ENCODE measurements around the gene FHAD1.
"Not testable (repeated sequence)": the region's sequence is repeated elsewhere in the genome, so short reads cannot be mapped to it uniquely, and the experiment has no call there.

FHAD1 gene

DNA sequence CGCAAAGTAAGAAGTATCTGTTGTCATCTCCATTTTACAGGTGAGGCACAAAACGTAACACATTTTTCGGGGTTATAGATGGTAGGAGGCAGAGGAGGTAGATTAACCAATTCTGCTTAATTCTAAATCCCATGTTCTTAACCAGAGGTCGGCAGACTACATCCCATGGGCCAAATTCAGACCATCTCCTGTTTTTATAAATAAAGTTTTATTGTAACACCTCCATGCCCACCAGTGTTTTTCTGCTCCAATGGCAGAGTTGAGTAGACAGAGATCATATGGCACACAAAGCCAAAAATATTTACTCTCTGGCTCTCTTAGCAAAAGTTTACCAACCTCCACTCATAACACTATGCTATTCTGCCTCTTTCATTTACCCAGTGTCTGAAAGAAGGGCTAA is 30.9 kb downstream of the FHAD1 start:
- DNase-seq = no peak

DNA sequence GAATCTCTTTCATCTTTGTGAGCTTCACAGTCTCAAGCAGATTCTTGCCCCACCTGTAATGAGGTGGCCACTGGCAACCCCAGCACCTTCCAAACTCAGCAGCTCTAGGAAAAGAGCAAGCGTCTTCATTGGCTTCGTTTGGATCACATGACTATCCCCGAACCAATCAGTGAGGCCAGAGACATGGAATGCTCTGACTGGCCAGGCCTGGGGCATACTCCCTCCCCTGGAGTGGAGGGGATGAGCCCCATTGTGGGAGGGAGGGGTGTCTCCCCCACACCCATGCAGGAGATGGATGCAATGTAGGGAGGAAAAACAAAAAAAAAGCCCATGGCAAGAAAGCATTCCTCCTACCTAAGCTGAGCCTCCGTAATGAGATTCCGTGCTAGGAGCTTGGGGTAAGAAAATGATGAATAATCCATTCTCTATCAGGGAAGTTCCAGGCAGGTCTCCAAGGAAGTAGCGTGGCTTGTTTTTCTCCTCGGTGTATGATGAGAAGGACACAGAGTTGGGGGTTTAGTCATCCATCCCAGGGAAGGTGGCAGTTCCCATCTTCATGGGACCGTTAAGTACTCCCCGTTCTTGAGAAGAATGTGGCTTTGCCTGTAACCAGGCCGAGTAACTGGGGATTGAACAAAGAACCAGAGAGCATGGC is 32.7 kb downstream of the FHAD1 start:
- DNase-seq = no peak

DNA sequence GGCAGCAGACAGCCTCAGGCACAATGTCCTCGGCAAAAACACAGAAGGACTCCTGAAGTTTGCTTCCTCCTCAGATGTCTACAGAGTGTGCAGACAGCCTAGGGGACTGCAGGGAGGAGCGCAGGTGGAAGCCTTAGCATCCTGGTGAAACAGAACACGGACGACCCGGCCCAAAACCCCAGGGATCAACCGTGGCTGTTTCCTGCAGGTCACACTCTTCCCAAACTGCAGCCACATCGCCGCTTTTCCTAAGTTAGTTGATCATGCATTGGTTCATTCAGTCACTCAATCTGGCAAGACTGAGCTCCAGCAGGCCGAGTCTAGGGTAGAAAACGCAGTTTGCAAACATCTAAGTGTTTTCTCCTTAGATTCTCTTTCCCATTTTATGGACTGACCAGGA is 33.4 kb downstream of the FHAD1 start:
- no peak for DNase-seq

DNA sequence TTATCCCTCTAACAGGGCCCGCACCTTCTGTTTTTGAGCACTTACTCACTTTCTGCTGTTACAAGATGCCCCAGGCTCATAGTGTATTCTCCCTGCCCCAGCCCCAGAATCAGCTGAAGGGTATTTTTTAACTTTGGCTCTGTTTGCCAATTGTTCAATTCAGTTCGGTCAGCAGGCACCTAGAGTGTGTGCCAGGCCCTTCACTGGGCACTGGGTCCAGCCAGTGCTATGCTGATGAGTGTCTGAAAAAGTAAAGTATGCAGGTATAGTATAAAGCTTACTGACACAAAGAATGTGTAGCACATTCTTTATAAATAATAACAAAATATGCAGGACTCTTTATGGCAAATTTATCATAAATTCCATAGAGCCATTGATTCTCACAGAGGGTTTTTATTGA is 35.0 kb downstream of the FHAD1 start:
- DNase-seq = no peak

DNA sequence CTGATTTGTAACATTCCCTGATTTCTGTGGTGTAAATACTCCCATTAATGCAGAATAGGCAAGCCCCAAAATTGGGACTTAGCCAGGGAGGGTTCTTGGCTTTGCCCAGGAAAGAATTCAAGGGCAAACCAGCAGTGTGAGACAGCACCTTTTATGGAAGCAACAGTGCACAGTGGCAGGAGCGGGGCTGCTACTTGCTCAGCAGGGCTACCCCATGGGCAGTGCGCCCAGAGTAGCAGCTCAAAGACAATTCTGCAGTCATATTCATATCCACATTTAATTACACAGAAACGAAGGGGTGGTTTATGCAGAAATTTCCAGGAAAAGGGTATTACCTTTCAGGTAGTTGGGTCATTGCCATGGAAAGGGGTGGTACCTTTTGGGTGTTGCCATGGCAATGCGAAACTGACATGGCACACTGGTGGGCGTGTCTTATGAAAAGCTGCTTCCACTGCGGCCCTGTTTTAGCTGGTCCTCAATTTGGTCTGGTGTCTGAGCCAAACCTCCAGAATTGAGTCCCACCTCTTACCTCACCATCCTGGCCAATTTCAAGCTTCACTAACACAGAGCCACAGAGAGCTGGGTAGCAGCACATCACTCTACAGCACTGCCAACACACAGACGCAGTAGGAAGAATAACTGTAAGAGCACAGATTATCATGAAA is 35.9 kb downstream of the FHAD1 start:
- DNase-seq = no peak

GRCh38 chr1:15283526-15283925 is 36.5 kb downstream of the FHAD1 start:
- no peak for DNase-seq

DNA sequence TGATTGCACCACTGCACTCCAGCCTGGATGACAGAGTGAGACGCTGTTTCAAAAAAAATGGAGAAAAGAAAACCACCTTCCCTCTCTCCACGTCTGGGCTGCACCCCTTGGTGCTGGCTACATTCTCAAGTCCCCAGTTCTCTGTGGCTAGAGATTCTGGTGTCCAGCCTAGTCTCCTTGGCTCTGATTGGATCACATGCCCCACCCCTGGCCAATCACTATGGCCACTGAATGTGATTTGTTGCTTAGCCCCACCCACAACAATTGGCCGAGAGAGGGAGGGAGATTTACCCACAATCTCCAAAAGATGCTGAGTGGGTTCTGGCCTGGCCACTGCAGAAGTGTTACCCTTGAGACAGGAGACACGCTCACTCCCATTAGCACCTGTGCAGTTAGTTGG is 39.4 kb downstream of the FHAD1 start:
- no peak for DNase-seq

- no peak for DNase-seq
Measured at GRCh38 chr1:15287035-15287979, 40.3 kb downstream of the FHAD1 start.

DNA sequence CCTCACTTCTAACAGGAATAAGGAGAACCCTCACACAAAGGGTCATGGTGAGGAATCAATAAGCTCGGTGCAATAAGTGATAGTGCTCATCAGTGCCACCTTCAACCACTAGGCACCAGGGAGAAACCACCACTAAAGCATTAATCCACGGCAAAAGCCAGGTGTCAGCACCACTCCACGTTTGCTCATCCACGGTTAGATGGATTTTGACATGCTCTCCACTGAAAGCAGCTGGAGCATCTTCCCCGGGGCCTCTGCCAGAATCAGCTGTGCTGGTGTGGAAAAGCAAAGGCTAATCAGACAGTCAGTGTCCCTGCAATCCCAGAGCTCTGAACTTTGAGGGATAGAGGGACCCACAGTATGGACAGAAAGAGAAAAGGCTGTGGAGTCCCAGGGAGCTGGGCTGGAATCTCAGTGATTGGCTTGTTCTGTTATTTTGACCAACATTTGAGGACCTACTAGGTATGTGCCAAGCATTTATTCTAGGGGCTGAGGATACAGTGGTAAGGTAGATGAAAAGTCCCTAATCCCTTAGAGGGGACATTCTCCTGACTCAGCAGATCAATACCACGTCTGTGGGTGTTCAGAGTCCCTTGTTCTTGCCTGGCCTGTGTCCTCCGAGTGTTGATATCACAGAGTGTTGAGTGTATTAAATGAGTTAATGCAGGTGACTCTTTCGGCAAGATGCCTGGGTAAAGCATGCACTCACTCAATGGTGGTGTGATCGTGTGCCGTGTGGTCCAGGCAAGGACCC is 41.3 kb downstream of the FHAD1 start:
- no peak for DNase-seq

DNA sequence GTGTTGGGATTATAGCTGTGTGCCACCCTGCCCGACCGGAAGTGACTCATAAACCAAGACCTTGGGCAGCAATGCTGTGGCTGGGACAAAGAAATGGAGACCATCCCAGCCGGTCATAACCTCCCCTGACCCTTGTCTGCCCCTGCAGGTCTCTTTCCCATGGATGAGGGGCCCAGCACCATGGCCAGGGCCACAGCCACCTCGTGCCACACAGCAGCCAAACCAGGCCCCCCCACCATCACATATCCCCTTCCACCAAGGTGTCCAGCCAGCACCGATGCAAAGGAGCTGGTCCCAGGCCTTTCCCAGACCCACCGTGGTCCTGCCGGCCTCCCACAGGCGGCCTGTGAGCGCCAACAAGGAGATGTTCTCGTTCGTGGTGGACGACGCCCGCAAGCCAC is 42.2 kb downstream of the FHAD1 start:
- no peak for DNase-seq

DNA sequence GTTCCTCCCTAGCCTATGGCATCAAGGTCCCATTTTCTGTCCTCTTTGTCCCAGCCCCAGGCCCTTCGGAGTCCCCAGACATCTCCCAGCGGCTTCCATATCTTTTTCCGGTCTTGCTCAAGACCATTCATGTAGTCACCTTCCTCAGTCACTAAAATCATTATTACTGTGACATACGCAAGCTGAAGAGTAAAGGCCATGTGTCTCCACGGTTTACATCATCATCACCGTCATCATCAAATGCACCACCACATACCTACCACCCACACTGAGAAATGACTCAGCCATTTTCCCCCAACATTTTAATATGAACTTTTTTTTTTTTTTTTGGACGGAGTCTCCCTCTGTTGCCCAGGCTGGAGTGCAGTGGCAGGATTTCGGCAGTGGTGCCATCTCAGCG is 43.4 kb downstream of the FHAD1 start:
- DNase-seq = no peak

GRCh38 chr1:15295696-15296095 is 48.7 kb downstream of the FHAD1 start:
- DNase-seq = no peak

GRCh38 chr1:15296585-15297321 is 49.7 kb downstream of the FHAD1 start:
- no peak for DNase-seq

GRCh38 chr1:15297975-15298374 is 51.0 kb downstream of the FHAD1 start:
- DNase-seq = not testable (repeated sequence)

- no peak for DNase-seq
Measured at GRCh38 chr1:15299179-15299578, 52.2 kb downstream of the FHAD1 start.

- no peak for DNase-seq
Measured at GRCh38 chr1:15299806-15300205, 52.8 kb downstream of the FHAD1 start.

DNA sequence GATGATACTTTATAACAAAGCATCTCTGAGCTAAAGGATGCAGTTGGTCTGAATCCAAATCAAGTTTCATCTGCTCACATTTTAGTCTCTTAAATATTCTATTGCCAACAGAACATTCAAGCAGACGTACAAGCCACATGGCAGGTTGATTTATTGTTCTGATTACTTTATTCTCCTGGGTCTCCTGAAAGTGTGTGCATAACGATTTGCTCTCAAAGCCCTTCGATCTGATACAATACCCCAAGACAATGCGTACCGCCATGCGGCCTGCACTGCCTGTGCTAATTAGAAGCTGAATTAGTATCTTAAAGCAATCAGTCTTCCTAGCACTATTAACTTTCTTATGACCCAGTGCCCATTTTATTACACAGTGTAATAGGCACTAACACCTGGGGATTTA is 56.9 kb downstream of the FHAD1 start:
- DNase-seq = no peak

DNA sequence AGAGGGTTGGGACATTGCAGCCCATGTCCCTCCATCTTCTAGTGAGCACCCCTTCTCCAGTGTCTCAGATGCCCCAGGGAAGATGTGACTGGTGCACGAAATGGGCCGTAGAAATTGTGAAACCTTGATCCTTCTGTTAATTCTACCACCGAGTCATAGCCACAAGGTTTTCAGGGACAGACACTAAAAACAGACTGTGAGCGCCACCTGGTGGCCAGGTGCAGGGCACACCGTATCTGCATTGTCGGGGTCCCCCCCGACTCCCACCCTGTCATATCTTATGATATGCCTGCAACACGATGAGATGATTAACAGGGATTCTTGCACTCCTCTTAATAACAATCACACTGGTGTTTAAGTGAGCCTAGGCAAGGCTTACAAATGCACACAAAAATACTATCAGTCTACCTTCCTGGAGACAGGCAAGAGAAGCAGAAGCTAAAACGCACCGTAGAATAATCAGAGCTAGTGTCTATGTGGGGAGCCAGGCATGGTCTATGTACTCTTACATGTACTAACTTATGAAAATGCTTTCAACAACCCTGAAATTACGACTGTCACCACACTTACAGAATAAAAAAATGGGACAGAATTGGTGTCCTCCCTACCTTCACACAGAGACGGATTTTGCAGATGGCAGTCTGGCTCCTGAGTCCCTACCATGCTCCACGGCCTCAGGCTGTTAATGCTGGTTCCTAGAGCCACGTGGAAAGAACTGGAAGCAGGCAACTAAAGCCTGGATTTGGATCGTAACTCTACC is 57.9 kb downstream of the FHAD1 start:
- DNase-seq = peak; percentile 74

GRCh38 chr1:15305468-15305770 is 58.4 kb downstream of the FHAD1 start:
- DNase-seq = no peak

GRCh38 chr1:15306352-15306751 is 59.3 kb downstream of the FHAD1 start:
- DNase-seq = not testable (repeated sequence)

DNA sequence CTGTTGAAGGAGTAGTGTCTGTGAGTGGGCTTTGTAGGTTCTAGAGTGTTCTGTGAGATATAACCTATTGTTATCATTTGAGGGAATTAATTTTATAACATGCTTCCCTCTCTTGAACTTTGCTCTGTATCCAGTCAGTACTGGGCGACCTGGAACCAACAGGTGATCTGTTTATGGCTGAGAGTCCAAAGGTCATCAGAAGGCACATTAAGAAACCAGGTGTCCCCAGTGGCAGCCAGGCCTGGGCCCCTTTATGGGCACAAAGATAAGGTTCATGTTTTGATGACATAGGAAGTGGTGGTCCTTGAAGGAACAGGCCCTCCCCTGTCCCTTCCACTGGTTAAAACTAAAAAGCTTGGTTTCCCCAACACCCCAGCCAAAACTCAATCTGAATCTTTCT is 61.1 kb downstream of the FHAD1 start:
- no peak for DNase-seq

- no peak for DNase-seq
Measured at GRCh38 chr1:15308621-15309027, 61.6 kb downstream of the FHAD1 start.
